NCI-H2227 treated with DMSO at 0.1 percent for 48 hours (cell line): ENCODE data around the gene CACYBP.

Source experiments
- DNase-seq: peaks from one replicate; lab custom pipeline; 2025; lab: John Stamatoyannopoulos, UW

The CACYBP gene, protein sequence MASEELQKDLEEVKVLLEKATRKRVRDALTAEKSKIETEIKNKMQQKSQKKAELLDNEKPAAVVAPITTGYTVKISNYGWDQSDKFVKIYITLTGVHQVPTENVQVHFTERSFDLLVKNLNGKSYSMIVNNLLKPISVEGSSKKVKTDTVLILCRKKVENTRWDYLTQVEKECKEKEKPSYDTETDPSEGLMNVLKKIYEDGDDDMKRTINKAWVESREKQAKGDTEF

DNA sequence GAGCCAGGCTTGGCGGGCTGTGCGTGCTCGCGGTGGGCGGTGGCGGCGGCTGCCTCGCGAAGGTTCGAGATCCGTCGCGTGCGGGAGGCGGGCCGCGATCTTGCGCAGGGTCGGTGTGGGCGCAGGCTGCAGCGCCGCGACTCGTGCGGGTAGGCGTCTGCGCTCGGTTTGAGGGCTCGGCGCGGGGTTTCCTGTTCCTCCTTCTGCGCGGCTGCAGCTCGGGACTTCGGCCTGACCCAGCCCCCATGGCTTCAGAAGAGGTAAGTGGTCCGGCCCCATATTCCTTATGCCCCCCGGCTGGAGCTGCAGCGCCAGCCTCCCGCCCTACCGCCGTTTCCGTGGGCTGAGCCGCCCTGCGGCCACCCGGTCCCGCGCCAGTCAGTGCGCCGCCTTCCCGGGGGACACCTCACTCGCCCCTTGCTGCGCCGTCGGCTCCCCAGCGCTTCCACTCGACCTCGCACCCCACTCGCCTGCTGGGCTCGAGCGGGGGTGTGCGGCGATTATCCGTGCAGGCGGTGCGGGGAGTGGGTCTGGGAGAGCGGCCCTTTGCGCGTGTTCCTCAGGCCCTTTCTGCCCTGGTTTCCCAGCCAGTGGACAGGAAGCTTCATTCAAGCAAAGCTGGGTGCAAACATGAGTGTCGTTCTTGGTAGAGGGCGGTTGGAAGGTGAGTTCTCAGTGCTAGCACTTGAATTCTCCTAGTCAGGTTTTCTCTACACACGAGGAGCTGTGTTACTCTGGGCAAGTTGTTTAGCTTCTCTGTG, at the start of gene CACYBP:
TSS of gene CACYBP (plus strand) at position 12 of the 761 bp plus-strand sequence. CDS start at position 246, 234 bp downstream.
- peak; percentile 45 for DNase-seq

DNA sequence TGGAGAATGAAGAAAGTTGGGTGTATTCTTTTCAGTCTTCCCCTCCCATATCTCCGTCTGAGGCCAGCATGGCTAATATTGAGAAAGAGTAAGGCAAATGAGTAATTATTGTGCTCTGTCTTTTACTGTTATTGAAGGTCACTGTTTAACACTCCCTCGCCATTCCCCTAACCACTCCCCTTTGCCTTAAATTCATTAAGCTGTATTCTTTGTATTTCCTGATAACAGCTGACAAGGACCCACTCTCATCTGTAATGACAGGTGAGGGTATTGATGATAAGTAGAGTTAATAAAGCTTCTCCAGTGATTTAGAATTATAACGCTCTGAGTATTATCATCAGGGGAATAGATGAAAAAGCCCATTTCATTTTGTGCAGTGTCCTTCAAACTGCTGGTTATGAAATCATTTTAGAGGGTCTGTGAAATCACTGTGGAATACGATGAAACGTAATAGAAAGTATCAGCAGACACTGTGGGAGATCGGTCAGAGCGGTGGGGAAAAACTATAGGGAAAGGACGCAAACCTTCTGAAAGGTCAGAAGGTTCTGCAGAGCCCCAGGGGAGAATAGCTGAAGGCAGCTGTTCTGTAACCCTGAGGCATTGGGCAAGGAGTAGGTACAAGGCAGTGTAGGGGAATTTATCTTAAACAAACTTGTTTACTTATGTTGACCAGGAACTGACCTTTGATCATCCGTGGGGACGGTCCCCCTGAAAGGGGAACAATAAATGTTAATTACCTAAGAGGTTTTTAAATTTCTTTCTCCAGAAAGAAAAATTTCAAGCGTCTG, 46.3 kb upstream of the CACYBP start:
- no peak for DNase-seq

DNA sequence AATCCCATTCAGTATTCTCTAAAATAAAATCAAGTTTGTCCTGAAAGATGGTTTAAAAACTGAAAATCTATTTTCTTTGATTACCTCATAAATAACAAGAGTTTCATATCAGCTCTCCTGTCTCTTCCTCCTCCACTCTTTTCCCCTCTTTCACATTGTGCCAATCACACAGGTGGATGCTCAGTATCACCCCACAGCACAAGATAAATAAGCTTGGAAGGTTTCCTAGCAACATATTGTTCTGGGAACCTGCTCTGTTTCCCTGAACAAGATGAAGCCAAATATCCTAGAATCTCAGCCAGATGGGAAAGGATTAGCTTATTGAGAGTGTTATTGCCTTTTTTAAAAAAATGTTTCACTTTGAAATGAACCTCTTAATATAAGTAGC, 45.7 kb upstream of the CACYBP start:
- DNase-seq = no peak

DNA sequence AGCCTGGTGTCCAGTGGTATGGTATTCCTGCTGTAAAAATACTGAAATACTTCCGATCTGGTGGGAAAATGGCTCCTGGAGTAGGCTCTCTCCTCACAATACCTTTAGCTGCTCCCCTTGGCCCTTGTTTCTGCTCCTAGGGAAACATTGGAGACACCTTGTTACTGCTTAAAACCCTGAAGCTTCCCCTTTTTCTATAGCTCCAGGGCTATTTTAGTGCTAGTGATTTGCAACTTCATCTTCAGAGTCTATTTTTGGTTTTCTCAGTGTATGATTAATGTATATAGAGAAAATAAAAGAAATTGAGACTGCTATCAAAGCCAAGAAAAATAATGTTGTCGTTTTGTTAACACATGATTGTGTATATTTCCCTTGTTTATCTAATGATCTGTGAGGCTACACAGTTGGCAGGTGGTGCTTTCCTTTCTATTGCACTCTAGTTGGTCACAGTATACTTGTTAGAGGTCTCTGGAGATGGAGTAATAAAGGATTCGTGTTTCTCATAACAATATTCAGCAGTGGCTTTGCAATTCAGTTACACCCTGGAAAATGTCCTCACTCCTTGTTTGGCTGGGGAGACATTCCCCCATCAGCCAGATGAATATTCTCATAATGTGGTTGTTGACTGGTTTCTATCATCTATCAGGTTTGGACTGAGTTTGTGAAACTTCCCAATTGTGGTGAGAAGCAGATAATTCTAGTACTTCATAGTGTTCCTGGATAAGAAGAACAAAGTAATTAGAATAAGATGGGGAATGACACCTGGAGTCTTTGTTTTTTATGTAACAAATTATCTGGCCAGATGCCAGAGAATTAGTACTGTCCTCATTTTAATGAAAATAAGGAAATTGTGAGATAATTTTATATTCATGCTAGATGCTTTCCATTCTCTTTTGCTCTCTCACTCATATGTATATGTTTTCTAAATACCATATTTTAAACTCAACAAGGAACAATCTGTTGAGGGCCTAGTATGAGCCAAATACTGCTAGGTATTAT, 44.8 kb upstream of the CACYBP start:
- DNase-seq = no peak

DNA sequence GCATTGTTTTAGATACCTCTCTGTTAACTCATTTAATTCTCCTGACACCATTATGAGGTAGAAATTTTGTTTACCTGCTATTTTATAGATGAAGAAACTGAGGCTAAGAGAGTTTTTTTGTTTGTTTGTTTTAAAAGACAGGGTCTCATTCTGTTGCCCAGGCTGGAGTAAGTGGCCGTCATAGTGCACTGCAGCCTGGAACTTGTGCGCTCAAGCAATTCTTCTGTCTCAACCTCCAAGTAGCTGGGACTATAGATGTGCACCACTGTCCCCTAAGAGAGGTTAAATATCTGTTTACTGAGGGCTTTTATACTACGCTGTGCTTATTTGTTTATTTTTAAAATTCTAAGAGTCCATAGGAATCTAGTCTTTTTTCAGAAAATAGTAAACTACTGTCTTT, 43.7 kb upstream of the CACYBP start:
- DNase-seq = no peak

DNA sequence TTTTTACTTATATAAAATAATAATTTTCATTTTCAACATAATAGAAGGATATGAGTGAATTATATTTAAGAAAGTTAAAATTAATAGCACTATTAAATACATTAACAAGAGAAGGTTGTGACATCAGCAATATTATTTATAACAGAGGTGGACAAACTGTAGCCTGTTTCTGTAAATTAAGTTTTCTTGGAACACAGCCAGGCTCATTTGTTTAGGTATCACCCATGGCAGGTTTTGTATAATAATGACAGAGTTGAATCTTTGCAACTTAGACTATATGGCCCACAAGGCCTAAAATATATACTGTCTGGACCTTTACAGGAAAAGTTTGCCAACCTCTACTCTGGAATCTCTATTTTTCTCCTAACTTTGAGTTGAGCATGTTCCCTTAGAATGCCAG, 42.8 kb upstream of the CACYBP start:
- DNase-seq = no peak

DNA sequence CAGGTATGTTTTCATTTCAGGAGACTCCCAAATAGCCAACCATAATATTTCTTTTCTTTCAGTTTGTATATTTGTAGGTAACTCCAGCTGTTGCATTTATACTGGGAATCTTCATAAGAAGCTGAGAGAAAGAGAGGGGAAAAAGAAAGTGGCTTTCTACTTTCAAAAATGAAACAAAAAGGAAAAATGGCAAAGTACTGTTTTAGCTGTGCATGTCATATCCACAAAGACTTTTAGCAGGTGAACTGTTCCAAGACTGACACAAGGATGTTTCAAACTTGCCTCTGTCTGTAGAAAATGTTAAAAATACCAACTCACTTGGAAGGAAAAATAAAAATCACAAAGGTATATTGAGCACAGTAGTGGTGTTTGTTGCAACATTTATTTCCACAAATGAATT, 41.9 kb upstream of the CACYBP start:
- no peak for DNase-seq

DNA sequence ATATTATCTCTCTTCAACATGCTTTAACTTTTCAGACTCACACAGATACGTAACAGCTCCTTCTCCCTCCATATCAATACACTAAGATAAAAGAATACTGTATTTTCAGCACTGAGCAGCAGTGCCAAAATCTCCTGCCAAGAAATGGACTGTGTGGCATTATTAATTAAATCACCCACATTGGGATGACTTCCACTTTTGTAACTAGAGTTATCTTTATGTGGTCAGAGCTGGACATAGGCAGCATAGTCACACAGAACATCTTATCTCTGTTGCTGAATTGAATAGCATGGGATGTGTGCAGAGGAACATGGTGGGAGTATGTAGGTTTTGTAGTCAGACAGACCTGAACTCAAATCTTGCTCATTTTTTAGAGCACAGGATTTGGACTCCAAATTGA, 41.4 kb upstream of the CACYBP start:
- DNase-seq = no peak

DNA sequence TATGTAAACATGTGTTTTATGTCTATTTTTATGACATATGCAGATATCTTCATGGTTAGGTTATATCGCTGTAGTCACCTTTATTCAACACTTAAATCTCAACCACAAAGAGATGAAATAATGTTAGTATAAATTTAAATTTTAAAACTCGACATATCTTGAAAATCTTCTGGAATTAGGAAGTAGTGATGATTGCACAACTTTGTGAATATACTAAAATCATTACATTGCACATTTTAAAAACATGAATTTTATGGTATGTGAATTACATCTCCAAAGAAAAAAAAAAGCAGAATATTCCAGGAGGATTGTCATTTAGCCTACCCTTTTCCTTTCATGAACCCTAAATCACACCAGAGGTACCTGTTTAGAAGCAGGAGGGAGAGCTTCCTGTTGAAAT, 39.4 kb upstream of the CACYBP start:
- no peak for DNase-seq

DNA sequence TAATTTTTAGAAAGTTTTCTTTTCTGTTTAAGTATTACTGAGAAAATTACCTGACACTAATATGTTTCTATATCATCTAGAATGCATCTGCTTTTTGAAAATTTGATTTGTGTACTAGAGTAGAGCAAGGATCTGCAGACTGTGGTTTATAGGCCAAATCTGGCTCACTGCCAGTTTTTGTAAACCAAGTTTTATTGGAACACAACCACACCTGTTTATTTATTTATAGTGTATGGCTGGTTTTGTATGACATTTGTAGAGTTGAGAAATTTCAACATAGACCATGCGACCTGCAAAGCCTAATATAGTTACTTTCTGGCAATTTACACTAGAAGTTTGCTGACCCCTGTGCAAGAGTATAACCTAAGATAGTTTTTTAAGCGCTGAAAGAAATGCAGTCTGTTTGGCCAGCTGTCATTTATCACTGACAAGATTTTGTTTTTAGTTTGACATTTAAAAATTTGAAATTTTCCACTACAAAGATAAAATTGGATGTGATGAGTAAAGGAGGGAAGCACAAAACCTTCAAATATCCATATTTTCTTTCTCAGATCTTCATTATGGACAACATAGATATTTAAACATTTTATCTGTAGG, 36.1 kb upstream of the CACYBP start:
- DNase-seq = no peak

DNA sequence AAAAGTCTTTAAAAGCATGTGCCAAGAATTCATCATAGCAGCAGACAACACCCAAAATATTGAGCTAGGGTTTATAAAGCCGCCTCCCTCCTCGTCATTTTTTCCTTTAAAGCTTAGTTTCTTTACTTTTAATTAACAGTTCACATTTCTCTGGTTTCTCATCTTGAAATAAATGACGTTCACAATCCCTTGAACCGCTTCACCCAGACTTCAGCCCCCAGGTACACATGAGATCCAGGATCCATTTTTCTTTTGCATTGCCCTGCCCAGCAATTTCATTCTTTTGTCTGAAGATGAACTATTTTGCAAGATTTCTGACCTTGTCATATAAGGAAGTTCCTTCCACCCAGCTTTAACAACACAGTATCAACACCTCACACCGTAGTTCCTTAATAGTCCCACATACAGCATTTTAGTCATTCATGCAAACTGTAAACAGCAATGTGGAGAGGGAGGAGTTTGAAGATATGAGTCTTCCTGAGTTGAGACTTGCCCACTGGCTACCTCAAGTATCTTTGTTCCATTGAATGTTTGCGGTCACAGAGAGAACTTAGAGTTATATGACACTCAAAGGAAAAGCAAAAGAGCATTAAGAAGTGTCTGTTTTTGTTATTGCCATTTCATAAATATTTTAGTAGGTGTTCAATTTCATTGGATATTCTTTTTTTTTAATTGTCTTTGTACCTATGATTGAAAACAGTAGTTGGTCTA, 35.3 kb upstream of the CACYBP start:
- no peak for DNase-seq

DNA sequence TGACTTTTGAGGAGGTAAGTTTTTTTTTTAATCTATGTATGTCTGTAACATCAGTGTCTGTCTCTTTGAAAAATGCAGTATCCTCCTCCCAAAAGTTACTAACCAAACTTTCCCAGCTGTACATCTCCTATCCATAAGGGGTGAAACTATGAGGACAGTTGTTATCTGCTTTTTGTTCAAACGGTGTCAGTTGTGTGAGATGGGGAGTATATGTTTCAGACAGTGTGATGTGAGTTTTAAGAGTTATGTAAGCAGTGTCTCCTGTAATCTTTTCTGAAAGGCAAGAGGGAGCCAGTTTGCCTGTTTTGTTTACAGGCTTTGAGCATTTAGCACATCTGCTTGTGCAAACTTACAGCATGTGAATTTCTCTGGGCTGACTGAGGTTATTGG, 34.8 kb upstream of the CACYBP start:
- DNase-seq = no peak

DNA sequence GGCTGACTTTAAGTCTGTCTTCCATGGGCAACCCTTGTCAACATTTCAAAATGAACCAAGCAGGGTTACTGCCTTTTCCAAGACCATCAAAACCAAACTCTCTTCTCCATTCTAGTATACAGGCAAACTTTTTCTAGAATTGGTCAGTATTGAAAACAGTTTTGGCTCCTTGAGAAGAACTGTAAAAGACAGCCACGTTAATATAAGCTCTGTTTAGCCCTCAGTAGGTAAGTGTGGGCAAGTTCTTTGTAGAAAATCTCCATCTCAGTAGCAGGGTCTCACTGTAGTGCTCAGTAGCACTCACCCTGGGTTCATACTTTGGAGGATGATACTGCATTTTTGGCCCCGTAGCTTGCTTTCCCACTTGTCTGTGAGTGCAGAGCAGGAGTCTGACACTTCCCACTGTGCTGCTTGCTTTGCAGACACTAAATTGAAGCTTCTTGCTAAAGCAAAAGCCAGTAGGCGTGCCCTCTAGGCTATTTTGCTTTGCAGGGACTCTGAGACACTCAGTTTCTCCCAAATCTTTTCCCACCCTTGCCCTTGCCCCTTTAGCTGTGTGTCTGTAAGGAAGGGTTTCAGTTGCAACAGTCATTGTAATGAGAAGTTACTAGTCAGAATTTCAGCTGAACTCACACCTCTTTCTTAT, 34.3 kb upstream of the CACYBP start:
- peak; percentile 48 for DNase-seq

DNA sequence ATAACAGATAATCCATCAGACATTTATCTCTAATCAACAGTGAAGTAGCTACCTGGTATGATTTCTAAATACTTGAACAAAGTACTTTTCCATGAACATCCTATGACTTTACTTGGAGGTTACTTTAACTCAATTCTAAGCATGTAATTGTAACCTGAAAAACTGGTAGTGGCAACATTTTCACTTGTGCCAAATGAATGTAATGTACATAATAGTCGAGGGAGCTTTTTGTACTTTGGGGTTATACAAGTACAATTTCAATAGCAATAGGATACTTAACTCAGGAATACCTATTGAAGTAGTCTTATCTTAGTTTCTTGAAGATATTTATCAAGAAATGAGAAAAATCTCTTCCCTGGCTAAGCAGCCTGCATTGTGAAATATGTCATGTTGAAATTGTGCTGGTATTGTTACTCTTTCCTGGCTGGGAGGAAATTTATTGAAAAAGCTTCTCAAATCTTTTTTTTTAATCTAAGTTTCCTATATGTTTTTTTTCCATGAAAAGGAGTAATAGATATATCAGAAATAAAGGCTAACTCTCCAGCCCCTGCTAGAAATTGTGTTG, 33.7 kb upstream of the CACYBP start:
- no peak for DNase-seq

DNA sequence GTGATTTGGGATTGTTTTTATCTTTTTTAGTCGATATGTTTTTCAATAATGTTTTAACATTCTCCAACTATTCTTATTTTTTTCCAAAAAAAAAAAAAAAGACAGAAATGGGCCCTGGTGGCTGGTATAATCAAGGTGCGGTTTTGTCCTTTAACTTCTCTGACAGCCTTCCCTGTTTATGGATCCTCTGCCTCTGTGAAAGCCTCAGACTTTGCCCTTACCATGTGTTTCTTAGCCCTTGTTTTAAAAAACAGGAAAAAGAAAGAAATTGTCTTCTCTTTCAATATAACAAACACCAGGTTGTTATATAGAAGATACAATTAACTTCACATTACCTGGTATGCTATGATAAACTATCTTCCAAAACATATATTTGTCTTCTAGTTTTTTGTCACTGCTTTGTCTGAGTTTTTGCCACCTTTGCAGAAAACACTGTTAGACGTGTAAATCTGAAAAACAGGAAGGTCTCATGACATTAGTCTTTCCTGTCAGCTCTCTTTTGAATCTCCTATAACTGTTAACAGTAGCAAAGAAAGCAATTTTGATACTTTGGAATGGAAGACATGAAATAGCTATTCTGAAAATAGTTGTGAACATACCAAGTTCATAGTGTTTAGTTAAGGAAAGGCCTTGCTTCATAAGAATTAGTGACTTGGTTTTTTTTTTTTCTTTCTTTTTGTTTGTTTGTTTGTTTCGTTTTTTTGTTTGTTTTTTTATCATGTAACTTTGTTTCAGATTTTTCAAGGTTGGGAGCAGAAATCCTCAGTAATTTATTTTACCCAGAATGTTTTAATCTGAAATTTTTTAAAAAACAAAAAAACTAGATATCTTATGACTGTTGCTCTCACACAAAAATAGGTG, 31.7 kb upstream of the CACYBP start:
- DNase-seq = no peak

DNA sequence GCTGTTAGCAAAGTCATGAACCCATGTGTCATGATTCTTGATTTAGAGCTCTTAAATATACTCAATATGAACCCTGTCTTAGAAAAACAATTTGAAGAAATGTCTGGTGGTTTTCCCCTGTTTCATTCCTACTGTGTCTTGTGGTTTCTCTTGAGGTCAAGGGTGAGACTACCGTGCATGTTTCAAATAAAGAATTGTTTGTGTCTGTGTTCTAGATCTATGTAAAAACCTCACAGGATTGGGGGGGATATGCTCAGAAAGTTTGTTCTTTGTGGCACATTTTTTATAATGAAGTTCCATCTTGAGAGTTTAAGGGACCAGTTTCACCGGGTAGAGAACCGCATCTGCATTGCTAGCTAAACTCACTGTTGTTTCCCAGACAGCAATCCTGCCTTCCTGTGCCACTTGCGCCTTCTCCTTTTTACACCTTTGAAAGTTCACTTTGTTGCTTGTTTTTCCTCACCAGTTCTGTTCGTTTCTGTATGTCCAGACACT, 30.9 kb upstream of the CACYBP start:
- no peak for DNase-seq

DNA sequence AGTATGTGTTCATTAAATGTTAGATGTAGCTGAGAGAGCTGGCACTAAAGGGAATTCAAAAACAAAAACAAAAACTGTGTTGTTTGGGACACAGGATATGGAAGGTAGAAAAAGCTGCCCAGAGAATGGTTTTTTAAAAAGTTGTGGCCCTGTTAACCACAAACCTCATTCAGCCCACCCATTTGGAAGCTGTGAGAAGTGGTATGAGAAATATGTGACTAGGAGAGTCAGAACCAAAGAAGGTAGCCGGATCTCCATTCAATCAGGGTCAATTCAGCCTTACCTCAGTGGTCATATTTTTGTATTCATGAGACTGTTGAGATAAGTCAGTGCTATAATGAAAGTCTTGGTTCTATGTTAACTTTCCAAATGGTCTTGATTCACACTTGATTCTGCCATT, 29.8 kb upstream of the CACYBP start:
- DNase-seq = no peak

DNA sequence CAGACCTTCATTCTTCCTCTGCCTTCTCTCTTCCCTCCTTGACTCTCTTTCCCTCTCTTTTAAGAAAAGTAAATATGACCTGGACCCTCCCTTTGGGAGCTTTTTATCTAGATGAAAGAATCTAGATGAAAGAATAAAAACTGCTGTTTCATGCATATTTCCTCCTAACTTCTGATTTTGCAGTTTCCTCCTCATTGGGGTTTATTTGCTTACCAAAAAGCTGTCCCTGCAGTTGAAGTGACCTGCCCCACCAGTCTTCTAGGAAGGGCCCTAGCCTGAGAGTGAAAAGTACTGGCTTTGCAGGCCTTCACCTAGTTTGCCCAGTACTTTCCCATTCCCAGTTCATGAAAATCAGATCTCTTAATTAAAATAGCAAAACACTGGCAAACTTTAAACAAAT, 28.3 kb upstream of the CACYBP start:
- DNase-seq = no peak

DNA sequence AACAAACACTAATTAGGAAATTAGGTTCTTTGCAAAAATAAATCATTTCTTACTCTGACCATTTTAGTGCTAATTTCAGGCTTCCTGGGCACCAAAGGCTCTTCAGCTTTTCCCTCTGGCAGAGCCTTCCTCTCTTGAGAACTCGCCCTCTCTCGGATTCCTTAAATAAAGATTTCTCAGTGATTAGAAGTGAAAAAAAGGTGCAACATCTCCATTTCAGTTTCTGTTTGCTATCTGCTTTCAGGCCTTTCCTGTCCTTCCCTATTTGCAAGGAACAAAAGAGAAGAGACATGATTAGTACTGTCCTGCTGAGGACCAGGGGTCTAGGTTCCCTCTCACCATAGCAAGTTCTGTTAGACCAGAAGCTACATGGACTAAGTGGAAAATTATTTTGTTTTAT, 27.8 kb upstream of the CACYBP start:
- no peak for DNase-seq
